ENCODE measurements around the gene WDR45B. TPM values are rescaled to one million over a fixed set of nuclear protein-coding genes. Genes with fewer than 3 reads are reported as not detected.
"Not testable (repeated sequence)": the region's sequence is repeated elsewhere in the genome, so short reads cannot be mapped to it uniquely, and the experiment has no call there.

The WDR45B gene
- polyA plus RNA-seq, 4 donors: 95.2 to 105 (median 101) TPM

GRCh38 chr17:82658796-82659452 lies 10.7 kb upstream of the WDR45B start:
- DNase-seq (ENCODE audit: low read depth in 4 of 4, low spot score in 2 of 4): no peak

DNA sequence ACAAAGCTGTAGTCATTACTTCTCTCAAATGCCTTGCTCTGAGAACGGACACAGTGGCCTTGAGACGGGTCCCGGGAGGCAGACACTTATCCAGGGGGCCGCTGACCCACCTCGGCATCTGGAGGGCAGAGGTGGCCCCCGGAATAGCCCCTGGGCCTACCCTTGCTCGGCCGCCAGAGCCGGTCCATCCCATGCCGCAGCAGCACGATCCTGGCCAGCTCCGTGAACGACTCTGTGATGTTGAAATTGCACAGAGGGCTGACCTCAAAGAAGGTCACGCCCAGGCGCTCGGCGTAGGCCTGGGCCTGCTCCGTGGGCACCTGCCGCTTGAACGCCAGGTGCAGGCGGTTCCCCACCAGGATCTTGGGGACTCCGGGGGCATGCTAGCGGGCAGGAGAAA lies 10.1 kb upstream of the WDR45B start:
- DNase-seq (ENCODE audit: low read depth in 4 of 4, low spot score in 2 of 4): no peak

DNA sequence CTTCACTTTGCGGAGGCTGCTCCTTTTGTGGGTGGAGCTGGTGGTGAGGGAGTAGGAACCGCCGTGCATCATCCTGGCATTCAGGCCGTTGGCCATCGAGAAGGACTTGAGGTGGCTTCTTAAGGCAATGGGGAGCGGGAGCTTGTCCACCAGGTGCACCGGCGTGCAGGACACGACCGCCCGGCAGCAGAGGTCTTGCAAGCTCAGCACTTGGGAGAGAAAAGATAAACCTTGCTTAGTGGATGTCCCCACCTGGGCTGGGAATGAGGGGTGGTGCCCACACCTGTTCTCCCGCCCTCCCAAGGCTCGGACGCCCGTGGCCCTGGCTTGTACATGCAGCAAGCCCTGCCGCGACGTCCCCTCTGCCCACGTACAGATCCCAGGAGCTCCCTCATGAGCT lies 9.7 kb upstream of the WDR45B start:
- no peak for DNase-seq (ENCODE audit: low read depth in 4 of 4, low spot score in 2 of 4)

DNA sequence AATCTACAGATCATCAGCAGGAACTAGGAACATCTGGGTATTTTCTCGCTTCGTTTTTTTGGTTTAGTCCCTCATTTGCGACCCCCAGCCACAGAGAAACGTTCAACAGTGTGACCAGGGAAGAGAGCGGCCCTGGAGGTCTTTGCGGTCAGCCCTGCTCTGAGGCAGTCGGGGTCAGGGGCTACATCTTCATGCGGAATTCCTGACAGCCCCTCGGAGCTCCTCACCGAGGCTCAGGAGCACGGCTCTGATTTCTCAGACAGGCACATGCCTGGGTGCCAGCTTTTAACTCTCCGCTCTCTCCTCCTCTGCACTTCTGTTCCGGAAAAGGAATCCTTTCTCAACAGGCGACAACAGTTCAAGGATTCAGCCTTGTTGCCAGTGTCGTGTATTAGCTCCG lies 8.0 kb upstream of the WDR45B start:
- DNase-seq (ENCODE audit: low read depth in 4 of 4, low spot score in 2 of 4): no peak

GRCh38 chr17:82655523-82655922 lies 7.3 kb upstream of the WDR45B start:
- DNase-seq (ENCODE audit: low read depth in 4 of 4, low spot score in 2 of 4): no peak

GRCh38 chr17:82655038-82655479 lies 6.8 kb upstream of the WDR45B start:
- DNase-seq (ENCODE audit: low read depth in 4 of 4, low spot score in 2 of 4): no peak

- not testable (repeated sequence) for DNase-seq (ENCODE audit: low read depth in 4 of 4, low spot score in 2 of 4)
Observed at GRCh38 chr17:82654611-82655010, 6.4 kb upstream of the WDR45B start.

- no peak for DNase-seq (ENCODE audit: low read depth in 4 of 4, low spot score in 2 of 4)
Observed at GRCh38 chr17:82653651-82654528, 5.6 kb upstream of the WDR45B start.

- no peak for DNase-seq (ENCODE audit: low read depth in 4 of 4, low spot score in 2 of 4)
Observed at GRCh38 chr17:82650723-82651122, 2.5 kb upstream of the WDR45B start.

- no peak for DNase-seq (ENCODE audit: low read depth in 4 of 4, low spot score in 2 of 4)
Observed at GRCh38 chr17:82649501-82650261, 1.4 kb upstream of the WDR45B start.

DNA sequence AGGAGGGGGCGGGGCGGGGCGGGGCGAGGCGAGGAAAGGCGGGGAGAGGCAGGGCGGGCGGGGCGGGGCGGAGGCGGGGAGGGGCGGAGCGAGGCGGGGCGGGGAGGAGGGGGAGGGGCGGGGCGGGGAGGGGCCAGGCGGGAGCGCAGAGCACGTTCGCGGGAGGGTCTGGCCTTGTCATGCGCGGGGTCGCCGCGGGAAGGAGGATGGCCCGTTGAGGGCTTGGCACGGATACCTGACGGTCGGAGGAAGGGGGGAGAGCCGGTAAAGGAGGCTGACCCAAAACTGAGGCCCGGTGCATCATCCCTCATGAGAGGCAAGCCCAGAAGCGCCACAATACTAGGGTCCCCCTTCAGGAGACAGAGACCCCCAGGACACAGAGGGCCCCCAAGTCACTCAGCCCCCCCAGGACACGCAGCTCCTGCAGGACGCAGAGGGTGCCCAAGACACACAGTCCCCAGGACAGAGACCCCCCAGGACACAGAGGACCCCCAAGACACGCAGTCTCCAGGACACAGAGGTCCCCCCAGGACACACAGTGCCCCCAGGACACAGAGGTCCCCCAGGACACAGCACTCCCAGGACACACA lies 593 bp upstream of the WDR45B start:
- DNase-seq (ENCODE audit: low read depth in 4 of 4, low spot score in 2 of 4): no peak

- DNase-seq (ENCODE audit: low read depth in 4 of 4, low spot score in 2 of 4): no peak
Observed at GRCh38 chr17:82647593-82648164, 565 bp downstream of the WDR45B start.

- no peak for DNase-seq (ENCODE audit: low read depth in 4 of 4, low spot score in 2 of 4)
Observed at GRCh38 chr17:82645516-82645915, 2.7 kb downstream of the WDR45B start.

DNA sequence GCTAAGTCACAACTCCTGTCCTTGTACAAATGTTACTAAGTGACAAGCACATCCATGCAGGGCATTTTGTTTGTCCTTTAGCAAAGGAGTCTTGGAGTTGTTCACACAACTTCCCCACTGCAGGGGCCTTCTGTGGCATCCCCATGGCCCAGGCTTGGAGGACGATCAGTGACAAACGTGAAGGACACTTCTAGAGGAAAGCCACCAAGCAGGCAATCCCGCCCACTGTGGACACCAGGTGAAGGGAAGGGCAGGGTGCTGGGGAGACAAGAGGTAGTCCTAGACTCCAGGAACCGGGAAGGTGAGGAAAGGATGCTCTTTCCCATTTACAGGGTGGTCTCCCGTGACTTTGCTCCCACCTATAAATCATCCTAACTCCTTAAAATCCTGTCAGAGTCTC lies 4.1 kb downstream of the WDR45B start:
- DNase-seq (ENCODE audit: low read depth in 4 of 4, low spot score in 2 of 4): no peak

- no peak for DNase-seq (ENCODE audit: low read depth in 4 of 4, low spot score in 2 of 4)
Observed at GRCh38 chr17:82642022-82642421, 6.2 kb downstream of the WDR45B start.

GRCh38 chr17:82640036-82640435 lies 8.2 kb downstream of the WDR45B start:
- DNase-seq (ENCODE audit: low read depth in 4 of 4, low spot score in 2 of 4): no peak

DNA sequence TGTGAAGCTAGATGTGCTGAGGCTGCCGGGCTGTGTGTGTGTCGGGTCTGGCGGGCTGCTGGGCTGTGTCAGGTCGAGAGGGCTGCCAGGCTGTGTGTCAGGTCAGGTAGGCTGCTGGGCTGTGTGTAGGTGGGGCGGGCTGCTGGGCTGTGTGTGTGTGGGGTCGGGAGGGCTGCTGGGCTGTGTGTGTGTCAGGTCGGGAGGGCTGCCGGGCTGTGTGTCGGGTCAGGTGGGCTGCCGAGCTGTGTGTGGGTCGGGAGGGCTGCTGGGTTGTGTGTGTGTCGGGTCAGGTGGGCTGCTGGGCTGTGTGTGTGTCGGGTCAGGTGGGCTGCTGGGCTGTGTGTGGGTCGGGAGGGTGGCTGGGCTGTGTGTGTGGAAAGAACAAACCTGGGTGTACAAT lies 8.6 kb downstream of the WDR45B start:
- no peak for DNase-seq (ENCODE audit: low read depth in 4 of 4, low spot score in 2 of 4)

DNA sequence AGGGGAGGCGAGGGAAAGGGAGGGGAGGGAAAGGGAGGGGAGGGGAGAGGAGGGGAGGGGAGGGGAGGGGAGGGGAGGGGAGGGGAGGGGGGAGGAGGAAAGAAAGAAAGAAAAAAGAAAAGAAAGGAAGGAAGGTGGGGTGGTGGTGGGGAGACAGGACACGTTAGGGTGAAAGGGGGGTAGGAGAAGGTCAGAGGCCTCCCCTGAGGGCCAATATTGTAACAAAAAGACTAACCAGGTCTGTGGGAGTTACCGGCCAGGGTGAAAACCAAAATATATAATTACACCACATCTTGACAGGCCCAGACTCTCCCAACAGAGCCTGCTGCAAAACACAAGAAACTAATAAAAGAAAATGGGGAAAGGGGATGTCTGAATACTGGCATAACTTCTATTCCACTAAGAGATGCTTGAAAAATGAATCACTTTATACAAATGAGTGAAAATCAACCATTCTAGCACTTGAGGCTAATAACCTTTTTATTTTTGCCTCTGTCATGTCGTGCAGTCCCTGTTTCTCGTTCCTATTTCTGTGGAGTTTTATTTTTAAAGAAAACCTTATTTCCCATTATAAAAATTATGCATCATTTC lies 10.0 kb downstream of the WDR45B start:
- DNase-seq (ENCODE audit: low read depth in 4 of 4, low spot score in 2 of 4): no peak

DNA sequence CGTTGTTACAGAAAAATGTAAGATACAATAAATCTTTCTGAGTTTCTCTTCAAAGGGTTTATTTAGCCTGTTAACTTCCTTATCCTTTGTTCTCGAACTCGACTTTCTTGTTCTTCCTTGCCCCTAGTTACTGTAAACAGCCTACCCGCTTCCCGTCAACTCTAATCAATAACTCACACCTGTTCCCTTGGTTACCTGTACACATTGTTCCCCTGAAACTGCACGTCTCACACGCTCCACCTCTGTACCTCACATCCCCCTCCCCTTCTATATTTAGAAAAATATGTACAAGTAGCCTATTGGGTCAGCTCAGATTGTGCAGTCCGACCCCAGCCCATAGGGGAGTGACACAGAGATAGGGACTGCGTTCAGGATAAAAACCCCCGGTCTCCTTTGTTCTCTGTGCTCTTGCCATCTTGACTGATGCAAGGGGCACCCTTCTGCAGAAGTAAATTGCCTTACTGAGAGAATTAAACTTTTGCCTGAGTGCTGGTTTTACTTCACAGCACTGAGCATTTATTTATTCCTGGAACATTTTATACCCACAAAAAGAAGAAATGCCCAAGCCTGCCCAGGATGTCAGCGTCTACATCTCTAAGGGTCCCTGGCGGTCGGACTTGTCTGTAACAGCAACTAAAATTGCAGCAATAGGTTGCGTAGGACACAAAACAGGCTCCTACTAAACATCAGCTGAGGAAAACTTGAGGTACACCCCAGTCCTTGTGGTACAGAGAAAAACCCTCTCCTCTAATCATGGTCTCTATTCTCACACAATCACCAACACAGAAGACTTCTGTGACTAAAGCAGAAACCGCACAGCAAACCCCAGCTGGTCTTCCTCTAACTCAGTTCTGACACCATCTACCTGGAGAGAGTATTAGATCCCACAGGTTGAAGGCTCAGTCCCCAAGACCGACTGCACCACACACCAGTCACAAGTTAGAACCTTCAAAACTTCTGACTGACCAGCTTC lies 11.3 kb downstream of the WDR45B start:
- no peak for DNase-seq (ENCODE audit: low read depth in 4 of 4, low spot score in 2 of 4)
